Activated T-helper 1 cell treated with anti-CD3 and anti-CD28 coated beads, Interleukin-12 subunit alpha, Interleukin-12 subunit beta, Interleukin-2, Interleukin-4 antibody, amounts not matched to agents 30 ng/mL and 10 ng/mL and 1 ng/mL, durations not matched to agents 14 hours and 24 hours and 36 hours (primary cell): ENCODE results near the gene DNAH8. TPM values are rescaled to one million over a fixed set of nuclear protein-coding genes. Genes with fewer than 3 reads are reported as not detected.

ENCODE experiments used
- DNase-seq: peaks from one replicate; pipeline ENCODE4 v3.0.0; 2021; ENCODE audit warnings: low spot score
- H3K27ac Mint-ChIP-seq: one replicate; pipeline ENCODE4 v1.8.0; 2021; ENCODE audit warnings: mild to moderate bottlenecking, mixed read lengths
- H3K27me3 Mint-ChIP-seq: one replicate; pipeline ENCODE4 v1.8.0; 2022; ENCODE audit warnings: mild to moderate bottlenecking, moderate library complexity, mixed read lengths; ENCODE audit not compliant: insufficient read depth
- H3K36me3 Mint-ChIP-seq: one replicate; pipeline ENCODE4 v1.8.0; 2021; ENCODE audit warnings: low read depth, mixed read lengths
- H3K4me1 Mint-ChIP-seq: one replicate; pipeline ENCODE4 v1.8.0; 2021; ENCODE audit warnings: low read depth, mixed read lengths
- H3K4me3 Mint-ChIP-seq: one replicate; pipeline ENCODE4 v1.8.0; 2021; ENCODE audit warnings: mild to moderate bottlenecking, moderate library complexity, mixed read lengths
- H3K9me3 Mint-ChIP-seq: one replicate; pipeline ENCODE4 v1.8.0; 2021; ENCODE audit warnings: mixed read lengths
- intact Hi-C: fragments of 100-400 bp; cut with micrococcal nuclease; formaldehyde crosslinking; loops from one replicate; pipeline ENCODE4 v1.15.1; 2024
- total RNA-seq: library from RNA; stranded (reverse); gene quantifications from 2 replicates; pipeline ENCODE4 v1.2.3, GENCODE V29; 2022

The DNAH8 gene
- total RNA-seq, 1 donor from 2014 or later, result 0.03 TPM

GRCh38 chr6:39047434-39048327, 332.6 kb downstream of the DNAH8 start:
- peaks cover 36% of the 10 kb centered on the region for H3K27me3 Mint-ChIP-seq
- DNase-seq, result no peak
- intact Hi-C loops, result no loop called here

GRCh38 chr6:39048481-39049399, 333.6 kb downstream of the DNAH8 start, which contains the start of gene GLP1R:
GLP1R (plus strand) TSS chr6:39048781; CDS start chr6:39048841, 60 bp downstream.
- Mint-ChIP-seq H3K36me3 (no peaks in the 10 kb centered on the region), H3K4me1 (peaks cover 20% of the 10 kb centered on the region), H3K27me3 (peaks cover 38% of the 10 kb centered on the region), H3K27ac (no peak within 1 kb of the TSS), H3K9me3 (no peaks in the 10 kb centered on the region), H3K4me3 (peak within 1 kb of the TSS; percentile 37)
- intact Hi-C loops, result no loop called here
- no peak for DNase-seq

More at GRCh38 chr6:39047434-39048327, 332.6 kb downstream of the DNAH8 start:
- no peak overlapping the region for H3K27ac Mint-ChIP-seq
- H3K36me3 Mint-ChIP-seq, result no peaks in the 10 kb centered on the region
- H3K4me1 Mint-ChIP-seq, result peaks cover 20% of the 10 kb centered on the region
- no peak overlapping the region for H3K4me3 Mint-ChIP-seq
- H3K9me3 Mint-ChIP-seq, result no peaks in the 10 kb centered on the region

DNA sequence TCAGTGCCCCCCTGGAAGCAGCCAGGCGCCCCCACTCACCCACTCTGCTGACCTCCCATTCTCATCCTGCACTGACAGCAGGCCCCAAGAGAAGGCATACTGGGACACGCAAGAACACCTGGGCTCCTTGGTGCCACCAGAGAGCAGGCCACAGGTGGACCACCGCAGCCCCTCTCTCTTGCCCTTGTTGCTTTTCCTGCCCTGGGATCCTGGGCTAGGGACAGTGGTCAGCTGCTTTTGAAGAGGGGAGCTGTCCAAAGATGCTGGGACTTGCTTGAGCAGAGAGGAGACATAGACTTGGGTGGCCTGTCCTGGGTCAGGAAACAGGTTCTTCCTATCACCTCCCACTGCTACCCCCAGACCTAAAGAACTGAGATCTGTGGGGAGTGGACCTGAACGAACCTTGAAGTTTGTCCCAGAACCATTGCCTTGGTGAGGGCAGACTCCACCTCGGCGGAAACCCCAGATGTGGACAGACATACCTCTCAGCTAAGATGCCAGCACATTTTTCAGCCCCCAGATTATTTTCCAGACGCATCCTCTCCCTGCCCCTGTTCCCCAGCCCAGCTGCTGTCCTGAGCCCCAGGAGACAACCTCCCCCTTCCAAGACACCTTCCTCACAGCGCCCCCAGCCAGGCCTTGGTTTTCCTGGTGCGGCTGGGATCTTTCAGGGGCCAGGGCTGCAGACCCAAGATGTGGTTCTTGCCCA, 334.6 kb downstream of the DNAH8 start:
- peaks cover 42% of the 10 kb centered on the region for H3K27me3 Mint-ChIP-seq
- H3K4me3 Mint-ChIP-seq, result peak overlapping the region; percentile 37
- intact Hi-C loops, result no loop called here
- DNase-seq, result no peak
- H3K4me1 Mint-ChIP-seq, result peaks cover 20% of the 10 kb centered on the region
- H3K27ac Mint-ChIP-seq, result no peak overlapping the region
- H3K9me3 Mint-ChIP-seq, result no peaks in the 10 kb centered on the region
- no peaks in the 10 kb centered on the region for H3K36me3 Mint-ChIP-seq

GRCh38 chr6:39050453-39051112, 335.5 kb downstream of the DNAH8 start:
- peaks cover 20% of the 10 kb centered on the region for H3K4me1 Mint-ChIP-seq
- H3K4me3 Mint-ChIP-seq, result no peak overlapping the region
- DNase-seq, result no peak
- H3K36me3 Mint-ChIP-seq, result no peaks in the 10 kb centered on the region
- intact Hi-C loops, result no loop called here
- H3K9me3 Mint-ChIP-seq, result no peaks in the 10 kb centered on the region
- H3K27ac Mint-ChIP-seq, result peak overlapping the region; percentile 26
- peaks cover 42% of the 10 kb centered on the region for H3K27me3 Mint-ChIP-seq

DNA sequence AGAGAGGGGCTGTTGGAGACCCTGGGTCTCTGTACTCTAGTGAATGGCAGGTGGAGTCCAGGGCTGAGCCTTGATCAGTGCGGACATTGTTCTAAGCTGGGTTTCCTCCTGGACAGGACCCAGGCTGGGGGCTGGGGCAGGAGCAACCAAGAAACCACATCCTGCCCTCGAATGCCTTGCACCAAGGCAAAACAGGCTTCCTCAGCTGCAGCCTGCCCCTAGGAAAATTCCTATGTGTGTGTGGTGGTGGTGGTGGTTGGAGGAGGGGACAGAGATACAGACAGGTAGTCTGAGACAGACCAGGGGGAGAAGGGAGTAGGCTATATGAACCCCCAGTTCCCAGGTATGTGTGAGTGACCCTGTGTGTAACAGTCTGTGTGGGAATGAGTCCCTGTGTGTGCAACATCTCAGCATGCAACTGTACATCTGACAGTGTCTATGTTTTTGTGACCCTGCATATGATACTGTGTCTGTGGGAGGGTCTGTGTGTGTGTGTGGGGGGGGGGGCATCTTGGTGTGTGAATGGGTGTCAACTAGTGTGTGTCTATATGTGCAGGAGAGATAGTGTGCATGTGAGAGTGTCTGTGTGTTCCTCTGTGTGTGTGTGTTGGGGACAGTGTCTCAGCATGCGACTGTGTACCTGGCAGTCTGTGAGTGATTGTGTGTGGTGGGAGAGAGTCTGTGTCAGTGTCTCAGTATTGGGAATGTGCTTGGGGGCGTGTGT, 336.4 kb downstream of the DNAH8 start:
- Mint-ChIP-seq H3K27me3 (peaks cover 42% of the 10 kb centered on the region), H3K9me3 (no peaks in the 10 kb centered on the region), H3K36me3 (no peaks in the 10 kb centered on the region), H3K27ac (no peak overlapping the region), H3K4me1 (peaks cover 20% of the 10 kb centered on the region), H3K4me3 (no peak overlapping the region)
- no peak for DNase-seq
- intact Hi-C loops, result no loop called here

DNA sequence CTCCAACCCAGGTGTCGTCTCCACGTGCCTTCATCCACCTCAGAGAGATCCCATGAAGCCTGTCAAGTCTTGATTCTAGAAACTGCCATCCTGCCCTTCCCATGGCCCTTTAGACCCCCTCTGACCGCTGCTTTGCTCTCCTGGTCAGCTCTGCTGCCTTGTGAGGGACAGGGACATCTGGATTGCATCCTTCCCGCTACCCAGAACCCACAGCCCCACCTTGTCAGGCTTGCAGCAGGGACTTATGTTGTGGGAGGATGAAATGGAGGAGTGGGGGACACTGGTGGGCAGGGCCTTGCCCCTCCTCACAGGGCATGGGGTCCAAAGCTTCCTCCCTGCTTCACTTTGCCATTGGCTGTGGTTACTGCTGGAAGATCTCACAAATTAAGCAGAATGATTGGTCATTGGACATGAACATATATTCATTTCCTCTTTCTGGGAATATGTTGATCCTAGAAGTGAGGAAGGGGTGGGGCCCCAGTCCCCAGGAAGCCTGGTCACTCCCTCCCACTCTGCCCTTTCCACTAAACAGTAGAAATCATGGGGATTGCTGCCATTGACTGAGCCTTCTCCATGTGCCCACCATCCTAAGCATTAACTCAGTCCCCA, 338.0 kb downstream of the DNAH8 start:
- no peak for DNase-seq
- intact Hi-C loops, result no loop called here
- no peak overlapping the region for H3K27ac Mint-ChIP-seq

GRCh38 chr6:39053854-39054576, 338.9 kb downstream of the DNAH8 start:
- Mint-ChIP-seq H3K27ac (no peak overlapping the region), H3K27me3 (peaks cover 28% of the 10 kb centered on the region), H3K9me3 (no peaks in the 10 kb centered on the region), H3K4me3 (no peak overlapping the region), H3K4me1 (peaks cover 20% of the 10 kb centered on the region), H3K36me3 (no peaks in the 10 kb centered on the region)
- intact Hi-C loops, result no loop called here
- no peak for DNase-seq

More for the DNA sequence above, 338.0 kb downstream of the DNAH8 start:
- Mint-ChIP-seq H3K4me1 (peaks cover 20% of the 10 kb centered on the region), H3K36me3 (no peaks in the 10 kb centered on the region), H3K27me3 (peaks cover 28% of the 10 kb centered on the region), H3K4me3 (no peak overlapping the region), H3K9me3 (no peaks in the 10 kb centered on the region)

DNA sequence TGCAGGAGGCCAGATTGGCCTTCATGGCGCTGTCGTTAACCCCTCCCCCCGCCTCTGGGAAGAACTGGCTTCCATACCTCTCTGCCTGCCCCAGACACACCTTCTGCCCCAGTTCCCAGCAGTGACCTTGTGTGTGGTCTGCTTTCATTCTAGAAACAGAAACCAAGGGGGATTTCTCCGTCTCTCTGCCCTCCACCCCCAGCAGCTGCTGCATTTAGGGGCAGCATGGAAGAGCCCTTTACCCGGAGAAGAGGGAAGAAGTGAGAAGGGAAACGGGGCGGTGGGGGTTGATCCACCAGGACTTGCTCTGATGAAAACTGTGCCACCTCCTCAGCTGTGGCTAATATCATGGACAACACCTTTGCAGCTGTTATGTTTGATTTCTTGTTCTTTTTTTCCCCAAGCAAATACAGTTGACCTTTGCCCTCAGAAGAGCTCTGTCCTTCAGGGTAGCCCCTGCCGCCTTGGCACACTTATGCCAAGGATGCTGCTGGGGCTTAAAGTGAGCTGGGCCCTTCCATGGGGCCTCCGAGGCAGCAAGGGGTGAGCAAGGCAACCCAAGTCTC, 339.5 kb downstream of the DNAH8 start:
- Mint-ChIP-seq H3K9me3 (no peaks in the 10 kb centered on the region), H3K4me3 (no peak overlapping the region), H3K4me1 (peaks cover 20% of the 10 kb centered on the region), H3K27me3 (peaks cover 23% of the 10 kb centered on the region), H3K36me3 (no peaks in the 10 kb centered on the region), H3K27ac (no peak overlapping the region)
- intact Hi-C loops, result no loop called here
- DNase-seq, result no peak

DNA sequence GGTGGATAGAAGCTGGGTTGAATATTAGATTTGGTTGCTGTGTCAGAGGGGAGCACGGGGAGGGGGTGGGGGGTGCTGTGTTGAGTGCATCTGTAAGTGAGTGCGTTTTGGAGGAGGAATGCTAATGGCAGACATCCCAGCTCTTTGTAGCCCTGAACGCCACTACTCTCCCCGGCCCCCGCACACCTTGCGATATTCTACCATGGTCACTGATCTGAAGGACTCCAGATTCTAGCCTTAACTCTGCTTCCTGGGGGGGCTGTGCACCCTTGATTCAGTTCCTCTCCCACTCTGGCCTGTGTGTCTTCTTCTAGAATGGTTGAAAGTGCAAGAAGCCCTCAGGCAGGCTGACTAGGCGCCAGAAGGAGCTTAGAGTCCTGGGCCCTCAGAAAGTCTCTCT, 340.6 kb downstream of the DNAH8 start:
- Mint-ChIP-seq H3K27ac (no peak overlapping the region), H3K9me3 (no peaks in the 10 kb centered on the region), H3K4me1 (peaks cover 14% of the 10 kb centered on the region), H3K4me3 (no peak overlapping the region), H3K36me3 (no peaks in the 10 kb centered on the region), H3K27me3 (peaks cover 17% of the 10 kb centered on the region)
- DNase-seq, result no peak
- intact Hi-C loops, result no loop called here

GRCh38 chr6:39056191-39056590, 341.1 kb downstream of the DNAH8 start:
- no peaks in the 10 kb centered on the region for H3K9me3 Mint-ChIP-seq

GRCh38 chr6:39056681-39057080, 341.6 kb downstream of the DNAH8 start:
- Mint-ChIP-seq H3K4me3 (no peak overlapping the region), H3K36me3 (no peaks in the 10 kb centered on the region), H3K27me3 (peaks cover 22% of the 10 kb centered on the region), H3K4me1 (peaks cover 4% of the 10 kb centered on the region), H3K9me3 (no peaks in the 10 kb centered on the region), H3K27ac (no peak overlapping the region)
- intact Hi-C loops, result no loop called here
- DNase-seq, result no peak

More at GRCh38 chr6:39056191-39056590, 341.1 kb downstream of the DNAH8 start:
- Mint-ChIP-seq H3K4me3 (no peak overlapping the region), H3K36me3 (no peaks in the 10 kb centered on the region), H3K4me1 (peaks cover 9% of the 10 kb centered on the region), H3K27me3 (peaks cover 20% of the 10 kb centered on the region), H3K27ac (no peak overlapping the region)
- DNase-seq, result no peak
- intact Hi-C loops, result no loop called here
